Measurements from ENCODE around the gene HCAR1. TPM values are rescaled to one million over a fixed set of nuclear protein-coding genes. Genes with fewer than 3 reads are reported as not detected.

HCAR1 gene
- total RNA-seq, 1 experiment from 2014 or later = 0.04 TPM

DNA sequence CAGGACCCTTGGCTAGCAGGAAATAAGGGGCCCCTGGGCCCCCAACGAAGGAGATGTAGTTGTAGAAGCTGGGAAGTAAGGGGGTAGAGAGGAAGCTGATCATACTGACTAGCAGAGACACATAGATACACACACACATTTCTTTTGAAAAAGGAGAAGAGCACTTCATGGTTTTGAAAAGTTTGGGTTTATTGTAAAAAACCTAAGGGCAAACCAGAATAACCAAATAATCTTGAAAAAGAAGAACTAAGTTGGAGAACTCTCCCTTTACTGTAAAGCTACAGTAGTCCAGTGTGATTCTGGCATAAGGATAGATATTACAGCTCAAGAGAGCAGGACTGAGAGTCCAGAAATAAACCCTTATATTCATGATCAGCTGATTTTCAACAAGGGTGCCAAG is 8.3 kb downstream of the HCAR1 start:
- DNase-seq (ENCODE audit: low spot score) (no peak), ATAC-seq (no peak)
- POLR2A ChIA-PET = interaction anchor here (0.6 kb wide), 1 partner anchor 53 kb away, joined by 4 read pairs; no protein-coding TSS in a partner anchor
- Mint-ChIP-seq H3K36me3 (no peaks in the 10 kb centered on the region), H3K4me3 (no peak overlapping the region), H3K9me3 (peaks cover 4% of the 10 kb centered on the region; the same call in 1 of the 2 replicates), H3K4me1 (peaks cover 11% of the 10 kb centered on the region), H3K27me3 (ENCODE audit: low read depth) (no peaks in the 10 kb centered on the region), H3K27ac (no peak overlapping the region)
- TF ChIP-seq TEAD1 (CRISPR knock-in tag; IDR thresholded peaks at IDR 0.05) = no peak
- no peak for TF ChIP-seq ZNF232 (CRISPR knock-in tag; IDR thresholded peaks at IDR 0.05)
- TF ChIP-seq, protein P1, sequence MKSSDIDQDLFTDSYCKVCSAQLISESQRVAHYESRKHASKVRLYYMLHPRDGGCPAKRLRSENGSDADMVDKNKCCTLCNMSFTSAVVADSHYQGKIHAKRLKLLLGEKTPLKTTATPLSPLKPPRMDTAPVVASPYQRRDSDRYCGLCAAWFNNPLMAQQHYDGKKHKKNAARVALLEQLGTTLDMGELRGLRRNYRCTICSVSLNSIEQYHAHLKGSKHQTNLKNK (CRISPR knock-in tag; IDR thresholded peaks at IDR 0.05) = no peak
- no peak for TF ChIP-seq E2F1 (CRISPR knock-in tag; IDR thresholded peaks at IDR 0.05)
- no peak for TF ChIP-seq MXD4 (CRISPR knock-in tag; IDR thresholded peaks at IDR 0.05; ENCODE audit: borderline replicate concordance)
- no peak for TF ChIP-seq ZSCAN18 (CRISPR knock-in tag; IDR thresholded peaks at IDR 0.05)
- no peak for TF ChIP-seq NFATC4 (CRISPR knock-in tag; IDR thresholded peaks at IDR 0.05)
- TF ChIP-seq ATF6 (CRISPR knock-in tag; IDR thresholded peaks at IDR 0.05) = no peak
- TF ChIP-seq FOXP1 (CRISPR knock-in tag; IDR thresholded peaks at IDR 0.05; ENCODE audit: borderline replicate concordance) = no peak
- TF ChIP-seq IRF1 (CRISPR knock-in tag; IDR thresholded peaks at IDR 0.05) = no peak
- no peak for TF ChIP-seq NR1H2 (CRISPR knock-in tag; IDR thresholded peaks at IDR 0.05)
- TF ChIP-seq SOX15 (CRISPR knock-in tag; IDR thresholded peaks at IDR 0.05) = no peak
- no peak for TF ChIP-seq RELA (CRISPR knock-in tag; IDR thresholded peaks at IDR 0.05; ENCODE audit: borderline replicate concordance)
- no peak for TF ChIP-seq KAT7 (CRISPR knock-in tag; IDR thresholded peaks at IDR 0.05; ENCODE audit: borderline replicate concordance)
- TF ChIP-seq, protein P2, sequence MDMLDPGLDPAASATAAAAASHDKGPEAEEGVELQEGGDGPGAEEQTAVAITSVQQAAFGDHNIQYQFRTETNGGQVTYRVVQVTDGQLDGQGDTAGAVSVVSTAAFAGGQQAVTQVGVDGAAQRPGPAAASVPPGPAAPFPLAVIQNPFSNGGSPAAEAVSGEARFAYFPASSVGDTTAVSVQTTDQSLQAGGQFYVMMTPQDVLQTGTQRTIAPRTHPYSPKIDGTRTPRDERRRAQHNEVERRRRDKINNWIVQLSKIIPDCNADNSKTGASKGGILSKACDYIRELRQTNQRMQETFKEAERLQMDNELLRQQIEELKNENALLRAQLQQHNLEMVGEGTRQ (CRISPR knock-in tag; IDR thresholded peaks at IDR 0.05) = no peak
- TF ChIP-seq ZNF416 (CRISPR knock-in tag; IDR thresholded peaks at IDR 0.05) = no peak
- TF ChIP-seq MAX (CRISPR knock-in tag; IDR thresholded peaks at IDR 0.05) = no peak
- TF ChIP-seq TEAD4 (CRISPR knock-in tag; IDR thresholded peaks at IDR 0.05) = no peak
- TF ChIP-seq ATF3 (CRISPR knock-in tag; conservative IDR thresholded peaks at IDR 0.05) = no peak
- CTCF ChIA-PET = interaction anchor here (1.2 kb wide), 1 partner anchor 8 kb away, joined by 3 read pairs; the partner anchor contains the start of gene HCAR1

DNA sequence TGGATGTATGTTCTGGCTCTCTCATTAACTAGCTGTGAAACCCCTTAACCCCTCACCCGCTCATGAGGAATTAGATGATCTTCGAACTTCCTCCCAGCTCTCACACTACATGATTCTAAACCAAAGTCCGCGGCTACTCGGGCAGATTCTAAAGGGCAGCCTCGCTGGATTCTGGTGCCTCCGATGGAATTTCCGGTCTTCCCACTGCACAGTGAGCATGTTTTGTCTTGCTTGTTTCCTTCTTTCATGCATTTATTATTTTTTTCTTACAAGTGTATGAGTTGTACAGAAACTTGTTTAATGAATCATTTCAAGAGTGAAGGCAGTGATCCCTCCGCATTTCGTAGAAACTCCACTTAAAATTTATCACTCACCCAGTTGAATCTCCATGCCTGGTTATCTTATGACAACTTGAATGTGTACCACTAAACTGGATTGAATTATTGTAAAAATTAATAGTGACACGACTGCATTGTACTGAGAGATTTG is 9.5 kb downstream of the HCAR1 start:
- Mint-ChIP-seq H3K27ac (no peak overlapping the region), H3K4me1 (peaks cover 7% of the 10 kb centered on the region), H3K9me3 (peaks cover 4% of the 10 kb centered on the region; the same call in 1 of the 2 replicates), H3K36me3 (no peaks in the 10 kb centered on the region), H3K4me3 (no peak overlapping the region), H3K27me3 (ENCODE audit: low read depth) (no peaks in the 10 kb centered on the region; the same call in 1 of the 2 replicates)
- DNase-seq (ENCODE audit: low spot score) (no peak), ATAC-seq (no peak)
- ChIA-PET POLR2A (no interaction called here), CTCF (no interaction called here)
- TF ChIP-seq SOX15 (CRISPR knock-in tag; IDR thresholded peaks at IDR 0.05) = no peak
- TF ChIP-seq ZNF416 (CRISPR knock-in tag; IDR thresholded peaks at IDR 0.05) = no peak
- TF ChIP-seq, protein P3, sequence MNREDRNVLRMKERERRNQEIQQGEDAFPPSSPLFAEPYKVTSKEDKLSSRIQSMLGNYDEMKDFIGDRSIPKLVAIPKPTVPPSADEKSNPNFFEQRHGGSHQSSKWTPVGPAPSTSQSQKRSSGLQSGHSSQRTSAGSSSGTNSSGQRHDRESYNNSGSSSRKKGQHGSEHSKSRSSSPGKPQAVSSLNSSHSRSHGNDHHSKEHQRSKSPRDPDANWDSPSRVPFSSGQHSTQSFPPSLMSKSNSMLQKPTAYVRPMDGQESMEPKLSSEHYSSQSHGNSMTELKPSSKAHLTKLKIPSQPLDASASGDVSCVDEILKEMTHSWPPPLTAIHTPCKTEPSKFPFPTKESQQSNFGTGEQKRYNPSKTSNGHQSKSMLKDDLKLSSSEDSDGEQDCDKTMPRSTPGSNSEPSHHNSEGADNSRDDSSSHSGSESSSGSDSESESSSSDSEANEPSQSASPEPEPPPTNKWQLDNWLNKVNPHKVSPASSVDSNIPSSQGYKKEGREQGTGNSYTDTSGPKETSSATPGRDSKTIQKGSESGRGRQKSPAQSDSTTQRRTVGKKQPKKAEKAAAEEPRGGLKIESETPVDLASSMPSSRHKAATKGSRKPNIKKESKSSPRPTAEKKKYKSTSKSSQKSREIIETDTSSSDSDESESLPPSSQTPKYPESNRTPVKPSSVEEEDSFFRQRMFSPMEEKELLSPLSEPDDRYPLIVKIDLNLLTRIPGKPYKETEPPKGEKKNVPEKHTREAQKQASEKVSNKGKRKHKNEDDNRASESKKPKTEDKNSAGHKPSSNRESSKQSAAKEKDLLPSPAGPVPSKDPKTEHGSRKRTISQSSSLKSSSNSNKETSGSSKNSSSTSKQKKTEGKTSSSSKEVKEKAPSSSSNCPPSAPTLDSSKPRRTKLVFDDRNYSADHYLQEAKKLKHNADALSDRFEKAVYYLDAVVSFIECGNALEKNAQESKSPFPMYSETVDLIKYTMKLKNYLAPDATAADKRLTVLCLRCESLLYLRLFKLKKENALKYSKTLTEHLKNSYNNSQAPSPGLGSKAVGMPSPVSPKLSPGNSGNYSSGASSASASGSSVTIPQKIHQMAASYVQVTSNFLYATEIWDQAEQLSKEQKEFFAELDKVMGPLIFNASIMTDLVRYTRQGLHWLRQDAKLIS (CRISPR knock-in tag; IDR thresholded peaks at IDR 0.05; ENCODE audit: borderline replicate concordance) = no peak
- TF ChIP-seq, protein P4, sequence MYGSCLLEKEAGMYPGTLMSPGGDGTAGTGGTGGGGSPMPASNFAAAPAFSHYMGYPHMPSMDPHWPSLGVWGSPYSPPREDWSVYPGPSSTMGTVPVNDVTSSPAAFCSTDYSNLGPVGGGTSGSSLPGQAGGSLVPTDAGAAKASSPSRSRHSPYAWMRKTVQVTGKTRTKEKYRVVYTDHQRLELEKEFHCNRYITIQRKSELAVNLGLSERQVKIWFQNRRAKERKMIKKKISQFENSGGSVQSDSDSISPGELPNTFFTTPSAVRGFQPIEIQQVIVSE (CRISPR knock-in tag; IDR thresholded peaks at IDR 0.05; ENCODE audit: borderline replicate concordance) = no peak
- TF ChIP-seq SMAD3 (CRISPR knock-in tag; IDR thresholded peaks at IDR 0.05; ENCODE audit: borderline replicate concordance) = no peak
